ENCODE measurements around the gene SSR3. TPM values are rescaled to one million over a fixed set of nuclear protein-coding genes. Genes with fewer than 3 reads are reported as not detected.

Gene SSR3
- total RNA-seq, 1 donor from 2014 or later, result 155 TPM

DNA sequence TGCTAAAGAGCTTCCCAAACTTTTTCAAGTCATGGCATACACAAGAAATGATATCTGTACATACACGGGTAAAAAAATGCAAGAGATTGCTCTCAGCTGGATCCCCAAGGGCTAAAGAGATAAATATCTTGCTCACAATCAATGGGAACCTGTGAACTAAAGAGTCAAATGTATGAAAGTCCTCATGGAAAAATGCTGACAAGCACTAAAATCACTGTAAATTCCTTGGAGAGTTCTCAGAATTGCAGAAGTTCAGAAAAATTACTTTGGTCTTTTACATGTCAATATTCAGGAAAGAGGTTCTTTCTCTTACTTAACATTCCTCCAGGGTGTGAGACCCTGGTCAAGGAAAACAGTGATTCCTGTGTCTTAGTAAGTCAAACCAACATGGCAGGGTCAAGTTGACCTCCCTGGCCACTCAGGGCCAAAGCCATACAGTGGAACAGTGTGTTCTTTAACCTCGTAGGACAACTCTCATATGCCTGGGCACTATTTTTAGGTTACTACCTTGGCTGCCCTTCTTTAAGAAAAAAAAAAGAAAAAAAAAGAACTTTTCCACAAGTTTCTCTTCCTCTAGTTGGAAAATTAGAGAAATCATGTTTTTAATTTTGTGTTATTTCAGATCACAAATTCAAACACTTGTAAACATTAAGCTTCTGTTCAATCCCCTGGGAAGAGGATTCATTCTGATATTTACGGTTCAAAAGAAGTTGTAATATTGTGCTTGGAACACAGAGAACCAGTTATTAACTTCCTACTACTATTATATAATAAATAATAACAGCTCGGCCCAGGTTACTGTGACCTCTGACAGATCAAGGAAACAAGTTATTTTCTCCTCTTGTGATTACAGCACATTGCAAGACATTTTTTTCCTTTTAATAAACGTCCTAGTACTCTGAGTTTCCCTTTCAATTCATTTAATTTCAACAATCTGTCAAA lies 12.5 kb downstream of the SSR3 start:
- Histone ChIP-seq H3K9me3 (no peaks in the 10 kb centered on the region), H3K4me3 (no peak overlapping the region), H3K27me3 (no peaks in the 10 kb centered on the region), H3K36me3 (peaks cover 4 to 43% of the 10 kb centered on the region in 2 donors), H3K27ac (peak overlapping the region; percentile 41 to 49), H3K4me1 (peaks cover 0 to 17% of the 10 kb centered on the region in 2 donors)
- intact Hi-C loops (cut with DNase I), result no loop called here
- TF ChIP-seq, protein P1, sequence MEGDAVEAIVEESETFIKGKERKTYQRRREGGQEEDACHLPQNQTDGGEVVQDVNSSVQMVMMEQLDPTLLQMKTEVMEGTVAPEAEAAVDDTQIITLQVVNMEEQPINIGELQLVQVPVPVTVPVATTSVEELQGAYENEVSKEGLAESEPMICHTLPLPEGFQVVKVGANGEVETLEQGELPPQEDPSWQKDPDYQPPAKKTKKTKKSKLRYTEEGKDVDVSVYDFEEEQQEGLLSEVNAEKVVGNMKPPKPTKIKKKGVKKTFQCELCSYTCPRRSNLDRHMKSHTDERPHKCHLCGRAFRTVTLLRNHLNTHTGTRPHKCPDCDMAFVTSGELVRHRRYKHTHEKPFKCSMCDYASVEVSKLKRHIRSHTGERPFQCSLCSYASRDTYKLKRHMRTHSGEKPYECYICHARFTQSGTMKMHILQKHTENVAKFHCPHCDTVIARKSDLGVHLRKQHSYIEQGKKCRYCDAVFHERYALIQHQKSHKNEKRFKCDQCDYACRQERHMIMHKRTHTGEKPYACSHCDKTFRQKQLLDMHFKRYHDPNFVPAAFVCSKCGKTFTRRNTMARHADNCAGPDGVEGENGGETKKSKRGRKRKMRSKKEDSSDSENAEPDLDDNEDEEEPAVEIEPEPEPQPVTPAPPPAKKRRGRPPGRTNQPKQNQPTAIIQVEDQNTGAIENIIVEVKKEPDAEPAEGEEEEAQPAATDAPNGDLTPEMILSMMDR (IDR thresholded peaks at IDR 0.05), result no peak
- no peak for DNase-seq (ENCODE audit: low spot score in 2 of 2)

DNA sequence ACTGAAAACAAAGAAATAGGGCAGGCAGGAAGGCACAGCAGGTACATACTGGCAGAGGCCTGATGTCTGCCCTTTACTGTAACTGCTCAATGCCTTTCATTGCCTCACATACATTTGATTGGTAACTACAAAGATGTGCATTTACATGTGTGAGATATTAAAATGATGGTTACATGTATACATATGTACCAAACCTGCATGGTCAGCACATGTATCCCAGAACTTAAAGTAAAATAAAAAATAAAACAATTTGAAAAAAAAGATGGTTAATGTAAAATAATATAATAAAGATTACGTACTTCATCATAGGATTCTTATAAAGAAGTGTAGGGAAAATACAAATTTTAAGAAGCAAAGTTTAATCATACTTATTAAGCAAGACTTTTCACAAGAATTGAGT lies 15.1 kb downstream of the SSR3 start:
- Histone ChIP-seq H3K9me3 (no peaks in the 10 kb centered on the region), H3K4me1 (peaks cover 0 to 22% of the 10 kb centered on the region in 2 donors), H3K27ac (no peak overlapping the region), H3K36me3 (peaks cover 4 to 35% of the 10 kb centered on the region in 2 donors), H3K4me3 (no peak overlapping the region), H3K27me3 (no peaks in the 10 kb centered on the region)
- DNase-seq (ENCODE audit: low spot score in 2 of 2), result no peak
- intact Hi-C loops (cut with DNase I), result loop anchor here (2.0 to 5.0 kb wide), 2 partner anchors 547 to 597 kb away; no protein-coding TSS in a partner anchor
- TF ChIP-seq, protein P1 (IDR thresholded peaks at IDR 0.05), result no peak

DNA sequence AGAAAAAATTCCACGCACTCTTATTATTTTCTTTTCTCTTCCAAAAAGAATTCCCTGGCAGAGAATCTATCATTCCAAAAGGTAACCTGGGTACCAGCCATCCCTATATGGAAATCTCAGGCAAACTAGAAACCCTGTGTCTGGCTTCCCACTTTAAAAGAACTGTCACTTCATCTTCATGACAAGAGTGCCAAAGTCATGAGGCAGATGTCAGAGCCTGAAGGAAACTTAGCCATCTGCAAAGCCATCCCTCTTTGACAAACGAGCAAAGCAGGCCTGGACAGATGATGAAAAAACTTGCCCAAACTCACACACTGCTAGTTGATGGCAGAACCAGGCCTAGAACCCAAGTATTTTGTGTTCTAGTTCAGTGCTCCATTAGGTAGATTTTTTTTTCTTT lies 15.9 kb downstream of the SSR3 start:
- H3K27me3 ChIP-seq, result no peaks in the 10 kb centered on the region
- TF ChIP-seq, protein P1 (IDR thresholded peaks at IDR 0.05), result no peak
- no peak for DNase-seq (ENCODE audit: low spot score in 2 of 2)
- peaks cover 0 to 22% of the 10 kb centered on the region in 2 donors for H3K4me1 ChIP-seq
- intact Hi-C loops (cut with DNase I), result loop anchor here (5.0 kb wide), 1 partner anchor 548 kb away; no protein-coding TSS in a partner anchor
- H3K9me3 ChIP-seq, result no peaks in the 10 kb centered on the region
- peaks cover 4 to 34% of the 10 kb centered on the region in 2 donors for H3K36me3 ChIP-seq
- H3K4me3 ChIP-seq, result no peak overlapping the region
- H3K27ac ChIP-seq, result no peak overlapping the region

DNA sequence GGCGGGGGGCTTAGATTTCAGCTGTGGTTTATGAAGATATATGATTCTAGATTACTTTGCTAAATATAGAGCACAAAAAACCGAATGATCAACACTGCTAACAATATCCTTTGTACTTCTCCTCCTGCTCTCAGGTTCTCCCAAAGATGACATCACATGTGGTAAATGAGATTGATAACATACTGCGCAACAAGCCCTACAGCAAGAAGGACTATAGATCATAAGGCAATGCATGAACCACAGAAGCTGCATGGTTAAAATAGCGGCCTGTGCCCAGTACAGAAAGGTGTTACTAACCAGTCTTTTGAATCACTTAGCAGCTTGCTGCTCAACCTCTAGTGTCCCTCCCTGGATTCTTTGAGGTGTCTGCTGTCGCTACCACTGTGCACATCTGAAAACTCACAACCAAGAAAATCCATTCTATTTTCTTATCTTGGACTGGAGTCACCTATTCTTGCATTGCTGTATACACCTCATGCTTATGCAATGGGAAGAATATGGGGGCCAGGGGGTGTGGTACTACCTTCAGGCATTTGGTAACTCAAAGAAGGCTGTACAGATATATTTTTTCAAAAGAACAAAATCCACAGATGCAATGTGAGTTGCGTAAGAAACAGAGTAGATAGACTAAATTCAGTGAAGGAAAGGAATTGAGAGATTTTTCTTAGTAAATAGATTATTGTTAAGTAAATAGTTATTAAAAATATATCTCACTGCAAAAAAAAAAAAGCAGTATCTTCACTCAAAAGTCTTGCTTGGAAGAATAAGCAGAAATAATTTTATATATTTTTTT lies 18.2 kb downstream of the SSR3 start:
- H3K27ac ChIP-seq, result peak overlapping the region in 1 of 2 donors; percentile 78
- H3K4me3 ChIP-seq, result no peak overlapping the region
- H3K36me3 ChIP-seq, result peaks cover 4 to 30% of the 10 kb centered on the region in 2 donors
- intact Hi-C loops (cut with DNase I), result loop anchor here (1.0 to 5.0 kb wide), 2 partner anchors 19 to 551 kb away; partner anchors contain the start of gene SSR3
- TF ChIP-seq, protein P1 (IDR thresholded peaks at IDR 0.05), result no peak
- no peaks in the 10 kb centered on the region for H3K9me3 ChIP-seq
- H3K27me3 ChIP-seq, result no peaks in the 10 kb centered on the region
- H3K4me1 ChIP-seq, result peaks cover 0 to 5% of the 10 kb centered on the region in 2 donors
- no peak for DNase-seq (ENCODE audit: low spot score in 2 of 2)

DNA sequence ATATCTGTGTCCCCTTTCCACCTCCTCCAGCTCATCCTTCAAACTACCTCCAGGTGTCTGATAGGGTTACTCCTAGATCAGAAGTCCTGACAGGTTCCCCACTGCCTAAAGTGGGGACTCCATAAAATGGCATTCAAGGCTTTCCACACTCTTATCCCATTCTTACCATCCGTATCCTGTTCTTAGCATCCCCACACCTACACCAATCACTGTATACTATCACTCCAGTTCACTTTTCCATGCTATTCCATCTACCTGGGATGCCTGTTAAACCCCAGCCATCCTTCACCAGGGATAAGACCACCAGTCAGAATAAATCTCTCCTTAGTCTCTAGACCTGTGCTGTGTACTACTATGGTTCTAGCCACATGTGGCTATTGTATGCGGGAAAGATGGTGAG lies 19.1 kb downstream of the SSR3 start:
- Histone ChIP-seq H3K4me1 (peaks cover 0 to 5% of the 10 kb centered on the region in 2 donors), H3K4me3 (no peak overlapping the region), H3K27me3 (no peaks in the 10 kb centered on the region), H3K36me3 (peaks cover 4 to 34% of the 10 kb centered on the region in 2 donors), H3K9me3 (no peaks in the 10 kb centered on the region), H3K27ac (peak overlapping the region; percentile 62 to 78)
- intact Hi-C loops (cut with DNase I), result loop anchor here (1.0 to 5.0 kb wide), 3 partner anchors 20 to 552 kb away; partner anchors contain the start of genes SSR3 and TIPARP
- DNase-seq (ENCODE audit: low spot score in 2 of 2), result no peak
- TF ChIP-seq, protein P1 (IDR thresholded peaks at IDR 0.05), result no peak

Data from ascending aorta (tissue), 2 donors.